HG03571 (cell line): ENCODE measurements around the gene CCNY.
A peak's percentile ranks its signal among the peaks of the same experiment; 100 is the strongest.

ENCODE experiments used
- ATAC-seq: cut with Tn5 transposase; IDR thresholded peaks from one replicate; pipeline ENCODE4 v1.9.1; 2021; ENCODE audit not compliant: unreplicated experiment

Gene CCNY

DNA sequence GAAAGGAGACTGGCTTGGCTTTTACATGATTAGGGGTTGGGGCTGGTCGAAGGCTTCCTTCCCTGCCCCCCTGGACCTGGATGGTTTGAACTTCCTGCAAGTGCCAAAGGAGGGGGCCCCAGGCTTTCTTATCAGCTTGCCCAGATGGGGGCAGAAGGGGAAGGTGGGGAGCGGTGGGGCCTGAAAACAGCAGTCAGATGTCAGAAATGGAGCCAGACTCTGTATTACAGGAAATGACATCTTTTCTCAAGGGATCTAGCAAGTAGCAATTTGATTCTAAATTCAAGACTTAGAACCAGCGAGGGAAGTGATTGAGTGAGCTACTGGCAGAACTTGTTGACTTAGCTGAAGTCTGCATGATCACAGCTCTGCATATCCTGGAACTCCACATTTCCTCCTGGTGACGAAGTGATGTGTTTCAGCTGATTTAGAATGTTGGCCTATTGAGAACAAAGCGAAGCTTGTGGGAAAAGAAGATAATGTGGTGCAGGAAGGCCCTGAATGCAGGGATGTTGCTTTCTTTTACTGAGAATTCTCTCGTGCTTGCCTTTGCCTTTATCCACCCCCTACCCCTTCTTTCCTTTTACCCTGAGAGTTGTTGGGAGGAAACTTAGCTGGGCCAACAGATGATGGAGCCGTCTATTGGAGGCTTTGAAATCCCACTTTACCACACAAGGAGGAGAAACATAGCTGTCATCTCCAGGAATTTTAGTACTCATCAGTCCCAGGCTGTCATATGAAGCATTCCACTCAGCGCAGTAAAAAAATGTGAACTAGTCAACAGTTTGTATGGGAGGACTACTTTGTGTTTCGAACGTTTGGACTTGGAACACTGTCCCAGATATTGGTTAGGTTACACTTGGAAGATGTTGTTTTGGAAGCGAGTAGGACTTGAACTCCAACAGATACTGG lies 43.2 kb downstream of the CCNY start:
- peak; percentile 80 for ATAC-seq

DNA sequence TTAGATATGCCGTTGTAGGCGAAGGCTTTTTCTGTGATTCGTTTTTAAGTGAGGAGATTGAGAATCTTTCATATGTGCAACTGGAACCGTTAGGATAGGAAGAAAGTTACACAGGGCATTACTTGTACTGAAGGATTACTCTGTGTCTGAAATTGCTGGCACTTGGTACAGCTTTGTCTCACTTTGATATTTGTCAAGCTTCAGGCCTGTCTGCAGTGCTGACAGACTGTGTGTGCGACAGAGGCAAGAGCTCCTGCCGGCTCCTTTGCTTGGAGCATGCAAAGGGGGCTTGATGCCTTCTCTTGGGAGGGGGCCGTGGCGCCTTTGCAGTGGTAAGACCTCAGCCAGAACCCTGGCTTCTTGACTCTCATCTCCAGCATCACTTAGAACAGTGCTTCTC lies 45.8 kb downstream of the CCNY start:
- ATAC-seq: no peak

DNA sequence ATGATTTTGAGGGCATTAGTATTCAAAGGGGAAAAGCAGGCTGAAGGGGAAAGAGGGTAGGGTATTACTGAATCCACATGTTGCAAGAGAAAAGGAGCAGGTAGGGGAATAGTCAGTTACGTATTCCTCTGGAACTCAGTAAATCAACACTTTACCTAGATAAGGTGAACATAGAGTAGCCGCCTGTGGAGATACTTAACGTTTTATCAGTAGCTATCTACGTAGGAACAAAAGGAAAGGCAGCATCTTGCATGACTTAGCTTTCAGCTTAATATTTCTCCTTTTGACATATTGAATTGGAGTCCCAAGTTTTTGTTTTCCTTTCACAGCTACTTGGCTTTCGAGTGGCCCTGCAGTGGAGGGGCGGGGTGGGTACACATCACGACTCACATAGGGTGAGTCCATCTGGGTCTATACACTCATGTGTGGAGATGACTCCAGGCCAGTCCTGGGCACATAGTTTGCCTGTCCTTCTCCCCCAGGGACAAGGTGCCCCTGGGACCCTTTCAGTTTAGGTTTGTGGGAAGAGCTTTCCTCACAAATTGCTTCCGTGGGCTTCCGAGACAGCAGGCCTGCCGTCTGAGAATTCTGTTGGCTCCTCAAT lies 48.1 kb downstream of the CCNY start:
- ATAC-seq: no peak

DNA sequence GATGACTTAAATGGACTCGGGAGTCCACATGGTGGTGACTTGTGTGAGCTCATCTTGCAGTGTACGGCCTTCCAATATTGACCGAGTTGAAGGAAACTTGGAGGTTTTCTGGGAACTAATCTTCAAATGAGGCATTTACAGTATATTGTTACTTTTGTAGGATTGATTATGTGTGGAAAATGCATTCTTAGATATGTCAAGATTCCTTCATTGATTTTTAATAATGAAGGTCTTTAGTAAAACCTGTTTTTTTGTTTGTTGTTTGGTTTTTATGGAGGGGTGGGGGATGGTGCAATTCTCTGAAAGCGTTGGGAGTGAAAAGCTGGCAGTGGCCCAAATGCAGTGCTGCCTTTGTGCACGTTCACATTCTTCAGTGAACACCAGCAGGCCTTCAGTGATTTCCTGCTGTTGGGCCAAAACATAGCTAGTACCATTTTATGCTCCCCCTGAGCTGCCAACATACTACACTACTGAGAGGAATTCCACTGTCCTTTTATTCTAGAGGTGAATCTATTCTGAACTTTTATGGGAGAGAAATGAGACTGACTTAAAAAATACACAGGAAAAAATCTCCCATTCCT lies 50.4 kb downstream of the CCNY start:
- no peak for ATAC-seq

DNA sequence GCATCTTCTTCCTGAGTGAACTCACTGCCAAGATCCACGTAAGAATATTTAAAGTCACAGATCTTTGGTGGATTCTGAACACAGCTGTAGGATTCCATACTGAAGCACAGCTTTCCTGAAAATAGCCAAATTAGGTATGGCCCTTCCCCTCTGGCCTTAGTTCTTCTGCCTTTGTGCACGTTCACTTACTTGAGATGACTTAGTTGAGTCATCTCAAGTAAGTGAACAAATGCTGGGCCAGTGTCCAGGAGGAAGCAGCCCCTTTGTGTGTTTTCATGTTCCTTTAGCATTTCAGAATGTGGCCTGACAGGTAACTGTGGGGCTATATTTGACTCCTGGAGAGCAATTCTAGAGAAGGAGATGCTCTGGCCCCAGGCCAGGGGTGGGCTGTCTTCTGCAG lies 51.5 kb downstream of the CCNY start:
- peak; percentile 65 for ATAC-seq

DNA sequence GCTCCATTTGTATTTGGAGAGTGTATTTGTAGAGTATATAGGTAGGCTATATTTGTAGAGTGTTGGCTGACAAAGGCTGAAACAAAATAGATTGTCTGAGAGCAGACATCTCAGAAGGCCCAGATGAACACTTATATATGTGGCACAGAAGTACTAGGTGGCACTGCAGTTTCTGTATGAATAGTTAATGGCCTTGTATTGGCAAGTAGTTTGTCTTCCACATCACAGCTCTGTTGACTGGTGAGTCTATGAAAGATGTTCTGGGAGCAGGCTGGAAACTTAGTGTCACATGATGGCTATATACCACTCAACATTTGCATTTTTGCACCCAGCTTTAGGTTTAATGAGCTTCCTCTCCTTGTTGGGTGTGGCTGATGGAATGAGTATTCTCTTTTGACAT lies 51.9 kb downstream of the CCNY start:
- peak; percentile 15 for ATAC-seq

DNA sequence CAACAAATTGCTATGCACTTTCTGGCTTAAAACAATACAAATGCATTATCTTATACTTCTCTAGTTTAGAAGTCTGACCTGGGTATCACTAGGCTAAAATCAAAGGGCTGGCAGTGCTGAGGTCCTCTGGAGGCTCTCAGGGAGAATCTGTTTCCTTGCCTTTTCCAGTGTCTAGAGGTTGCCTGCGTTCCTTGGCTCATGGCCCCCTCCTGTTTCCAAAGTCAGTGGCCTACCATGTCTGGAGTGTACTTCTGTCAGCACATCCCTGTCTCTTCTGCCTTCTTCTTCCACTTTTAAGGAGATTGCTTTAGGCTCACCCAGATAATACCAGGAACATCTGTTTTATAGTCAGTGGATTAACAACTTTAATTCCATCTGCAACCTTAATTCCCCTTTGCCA lies 52.4 kb downstream of the CCNY start:
- no peak for ATAC-seq

DNA sequence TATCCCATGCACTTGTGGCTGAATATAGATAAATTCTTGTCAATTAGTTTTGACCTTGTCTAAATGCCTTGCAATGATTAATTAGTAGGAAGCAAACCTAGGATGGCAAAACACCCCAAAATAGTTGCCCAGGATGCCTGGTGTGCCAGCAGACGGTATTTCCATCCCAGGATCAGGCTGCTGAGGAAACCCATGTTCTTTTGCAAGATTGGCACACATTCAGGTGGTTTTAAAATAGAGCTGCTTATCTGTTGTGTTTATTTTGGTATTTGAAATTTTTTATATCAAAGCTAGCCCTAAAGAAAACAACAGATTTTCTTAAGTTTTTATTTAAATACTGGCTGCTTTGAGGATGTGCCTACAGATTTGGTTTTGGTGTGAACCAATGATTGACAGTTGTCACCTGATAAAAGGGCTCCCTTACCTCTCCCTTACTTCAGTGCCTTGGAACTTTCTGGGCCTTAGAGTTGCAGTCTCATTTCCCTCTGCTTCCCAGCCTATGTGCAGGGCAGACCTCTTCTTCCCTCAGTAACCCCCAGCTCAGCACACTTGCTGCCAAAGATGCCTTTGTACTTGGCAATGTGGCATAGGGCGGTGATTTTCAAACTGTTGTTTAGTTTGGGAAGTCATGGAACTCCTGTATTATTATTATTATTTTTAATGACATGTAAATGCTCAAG lies 54.0 kb downstream of the CCNY start:
- no peak for ATAC-seq

DNA sequence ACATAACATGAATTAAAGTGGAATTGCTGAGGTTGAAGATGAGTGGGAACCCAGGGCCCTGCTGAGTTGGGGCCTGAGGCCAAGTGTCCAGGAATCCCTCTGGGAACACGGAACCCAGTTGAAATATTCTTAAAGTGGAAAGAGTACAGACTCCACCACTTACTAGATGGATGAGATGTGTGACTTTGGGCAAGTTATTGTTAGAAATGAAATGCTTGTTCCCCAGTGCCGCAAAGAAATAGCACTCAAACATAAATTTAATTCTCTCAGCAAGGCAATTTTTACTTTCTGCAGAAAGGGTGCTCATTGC lies 54.5 kb downstream of the CCNY start:
- no peak for ATAC-seq

DNA sequence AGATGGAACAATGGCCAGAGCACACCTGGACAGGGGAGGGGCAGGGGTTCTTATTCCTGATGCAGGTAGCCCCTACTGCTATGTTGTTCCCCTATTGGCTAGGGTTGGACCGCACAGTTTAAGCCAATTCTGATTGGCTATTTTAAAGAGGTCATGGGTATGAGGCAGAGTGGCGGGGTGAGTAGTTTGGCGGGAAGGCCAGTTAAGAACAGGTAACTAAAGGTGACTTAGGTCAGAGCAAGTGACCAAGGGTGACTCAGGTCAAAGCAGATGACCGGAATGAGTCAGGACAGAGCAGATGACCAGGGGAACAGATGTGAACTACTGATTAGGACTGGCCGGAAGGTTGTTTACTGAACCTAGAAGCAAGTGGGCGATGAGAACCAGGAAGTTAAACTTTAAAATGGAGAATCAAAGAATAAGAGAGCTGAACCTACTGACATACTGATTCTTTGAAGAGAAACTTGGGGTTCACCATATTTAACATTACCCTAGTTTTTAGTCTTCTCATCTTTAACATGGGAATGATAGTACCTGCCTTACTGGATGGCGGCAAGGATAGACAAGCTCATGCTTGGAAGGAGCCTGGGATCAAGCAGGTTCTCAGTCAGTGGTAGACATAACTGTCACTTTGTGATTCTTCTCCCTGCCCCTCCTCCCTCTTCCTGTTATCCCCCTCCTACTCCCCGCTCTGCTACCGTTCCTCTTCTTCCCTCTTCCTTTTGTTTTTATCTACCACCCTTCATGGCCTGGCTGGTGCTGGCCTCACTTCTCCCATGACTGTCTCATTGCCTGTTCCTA lies 55.0 kb downstream of the CCNY start:
- no peak for ATAC-seq

DNA sequence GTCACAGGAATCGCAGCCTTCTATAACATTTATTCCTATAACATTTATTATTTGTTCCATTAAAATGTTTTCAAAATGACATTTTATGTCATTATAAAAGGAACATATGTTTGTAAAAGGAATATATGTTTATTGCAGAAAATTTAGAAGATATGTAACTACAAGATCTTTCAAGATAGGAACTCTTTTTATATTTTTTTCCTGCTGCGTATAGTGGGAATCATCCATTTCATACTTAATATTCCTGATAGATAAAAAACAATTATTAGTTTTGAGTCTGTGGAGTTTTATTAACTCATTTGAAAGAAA lies 55.6 kb downstream of the CCNY start:
- no peak for ATAC-seq

DNA sequence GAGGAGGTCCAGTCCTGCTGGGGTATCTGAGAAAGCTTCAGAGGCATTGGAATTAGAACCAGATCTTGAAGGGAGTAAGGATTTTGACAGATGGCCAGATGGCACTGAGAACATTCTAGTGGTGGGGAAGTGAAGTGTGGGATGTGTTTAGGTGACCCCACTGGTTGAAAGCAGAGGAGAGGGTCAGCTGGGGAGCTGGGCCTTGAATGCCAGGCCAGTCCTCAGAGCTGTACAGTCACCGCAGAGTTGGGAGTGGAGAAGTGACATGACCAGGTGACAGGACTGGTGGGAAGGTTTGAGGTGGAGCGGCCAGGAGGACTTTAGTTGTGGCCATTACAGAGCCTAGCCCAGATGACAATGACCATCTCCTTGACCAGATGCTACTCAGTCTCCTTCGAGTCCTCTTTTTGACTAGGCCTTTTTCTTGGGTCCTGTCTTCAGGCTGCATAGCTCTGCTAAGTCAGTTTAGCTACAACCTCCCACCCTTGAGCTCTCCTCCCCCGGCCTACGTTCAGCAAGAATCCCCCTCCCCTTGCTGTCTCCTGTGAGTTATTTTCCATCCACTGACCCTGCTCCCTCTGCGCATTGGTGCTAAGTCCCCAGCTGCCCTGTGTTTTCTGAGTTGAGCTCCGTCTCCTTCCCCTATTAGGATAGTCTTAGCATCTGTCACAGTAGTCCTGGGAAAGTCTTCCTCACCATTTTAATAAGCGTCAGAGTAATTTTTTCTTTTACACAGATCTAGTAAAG lies 56.3 kb downstream of the CCNY start:
- no peak for ATAC-seq

DNA sequence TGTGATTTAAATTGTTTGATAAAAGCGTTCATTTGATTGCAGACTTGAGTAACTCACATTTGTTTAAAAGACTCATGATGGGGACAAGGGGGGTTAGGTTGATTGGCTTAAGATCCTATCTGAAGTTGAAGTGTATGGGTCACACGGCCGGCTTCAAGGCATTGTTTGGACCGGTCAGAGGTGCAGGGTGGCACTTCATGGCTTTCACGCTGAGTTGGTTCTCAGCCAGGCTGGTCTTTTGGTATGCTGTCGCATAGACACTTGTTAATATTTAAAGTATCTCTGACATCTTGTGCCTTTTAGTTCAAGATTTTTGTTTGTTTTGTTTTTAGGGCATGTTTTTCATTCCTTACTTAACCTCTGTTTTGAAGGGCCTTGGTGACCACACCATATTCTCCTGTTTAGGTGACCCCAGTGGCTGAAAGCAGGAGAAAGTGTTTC lies 58.1 kb downstream of the CCNY start:
- ATAC-seq: no peak

DNA sequence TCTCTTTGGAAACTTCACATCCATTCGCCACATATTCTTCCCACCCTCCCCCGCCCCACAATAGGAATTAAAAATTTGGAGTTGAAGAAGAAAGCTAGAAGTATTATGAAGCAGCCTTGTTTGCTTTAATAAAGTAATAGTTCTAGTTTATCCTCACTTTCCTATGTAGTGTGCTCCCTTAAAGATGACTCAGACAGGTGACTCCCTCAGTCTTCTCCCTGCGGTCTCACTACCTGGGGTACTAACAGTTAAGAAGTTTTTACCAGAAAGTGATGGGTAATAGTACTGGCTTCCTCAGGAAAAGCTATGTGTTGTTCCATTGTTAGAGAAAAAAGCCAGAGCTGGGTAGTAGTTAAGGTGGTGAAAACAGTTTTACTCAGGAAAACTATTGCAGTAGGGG lies 58.6 kb downstream of the CCNY start:
- ATAC-seq: no peak

DNA sequence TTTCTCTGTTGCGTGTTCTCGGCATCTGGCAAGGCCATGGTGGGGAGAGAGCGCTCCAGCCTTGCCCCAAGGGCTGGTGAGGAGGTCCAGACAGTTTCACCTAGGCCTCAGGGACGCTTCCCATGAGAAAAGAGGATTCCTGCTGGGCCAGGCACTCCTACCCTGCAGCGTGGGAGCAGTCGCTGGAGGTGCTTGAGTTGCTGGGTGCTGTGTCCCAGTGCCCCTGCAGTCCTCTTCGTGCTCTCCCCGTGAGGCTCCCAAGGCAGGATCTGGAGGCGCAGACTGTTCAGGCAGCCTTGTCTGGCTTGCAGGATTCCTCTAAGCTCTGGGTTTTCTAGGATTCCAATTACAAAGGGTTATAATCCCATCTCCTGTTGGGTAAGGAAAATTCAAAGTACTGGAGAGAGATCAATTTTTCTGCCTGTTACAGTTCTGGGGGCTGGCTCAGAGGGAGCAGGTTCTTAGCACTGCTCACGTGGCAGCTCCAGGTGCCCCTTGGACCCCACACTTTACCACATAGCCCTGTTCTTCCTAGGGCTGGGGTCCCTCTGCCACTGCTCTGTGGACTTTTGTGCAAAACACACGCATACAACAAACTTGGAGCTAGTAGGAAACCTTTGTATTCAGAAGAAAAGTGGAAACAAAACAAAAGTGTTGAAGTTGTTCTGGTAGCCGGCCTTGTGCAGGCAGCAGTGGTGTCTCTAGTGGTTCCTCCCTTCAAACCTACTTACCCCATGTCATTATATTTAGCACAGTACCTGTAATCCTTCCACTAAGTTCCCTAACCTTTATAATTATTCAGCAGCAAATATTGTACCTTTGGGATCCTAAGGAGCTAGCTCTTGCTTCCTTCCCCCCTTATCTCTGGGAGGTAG lies 60.5 kb downstream of the CCNY start:
- ATAC-seq: no peak

DNA sequence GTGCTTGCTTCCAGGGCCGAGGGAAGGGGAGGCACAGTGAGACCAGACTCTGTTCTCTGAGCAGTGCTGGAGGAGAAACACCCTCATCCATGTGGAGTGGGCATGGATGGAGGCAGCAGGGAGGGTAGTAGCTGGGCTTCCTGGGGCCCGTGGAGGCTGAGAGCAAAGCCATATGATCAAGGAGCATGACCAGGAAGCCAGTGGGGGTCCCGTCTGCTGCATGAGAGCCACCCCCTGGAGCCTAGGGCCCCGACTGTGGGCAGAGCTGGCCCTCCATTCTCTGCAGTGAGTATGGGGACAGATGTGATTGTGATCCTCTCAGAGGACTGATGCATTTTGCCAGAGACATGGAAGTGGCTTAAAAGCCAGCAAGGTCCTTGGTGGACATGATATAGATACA lies 61.6 kb downstream of the CCNY start:
- ATAC-seq: no peak

DNA sequence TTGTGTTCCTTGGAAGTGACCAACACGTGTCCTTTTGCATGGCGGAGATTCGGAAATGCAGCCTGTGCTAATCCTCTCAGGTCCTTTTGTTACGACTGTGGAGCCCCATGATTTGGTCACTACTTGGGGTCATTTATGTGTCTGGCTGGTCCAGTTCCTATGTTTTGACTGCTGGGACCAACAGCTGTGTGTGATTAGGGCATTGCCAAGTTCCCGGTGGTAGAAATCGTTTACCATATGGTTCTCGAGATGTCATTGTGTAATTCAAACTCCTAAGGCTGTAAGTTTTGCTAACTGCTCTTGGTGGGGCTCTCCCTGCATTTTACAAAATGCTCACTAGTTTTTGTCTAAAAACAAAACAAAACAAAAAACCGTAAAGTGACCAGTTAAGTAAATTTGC lies 62.0 kb downstream of the CCNY start:
- ATAC-seq: no peak

DNA sequence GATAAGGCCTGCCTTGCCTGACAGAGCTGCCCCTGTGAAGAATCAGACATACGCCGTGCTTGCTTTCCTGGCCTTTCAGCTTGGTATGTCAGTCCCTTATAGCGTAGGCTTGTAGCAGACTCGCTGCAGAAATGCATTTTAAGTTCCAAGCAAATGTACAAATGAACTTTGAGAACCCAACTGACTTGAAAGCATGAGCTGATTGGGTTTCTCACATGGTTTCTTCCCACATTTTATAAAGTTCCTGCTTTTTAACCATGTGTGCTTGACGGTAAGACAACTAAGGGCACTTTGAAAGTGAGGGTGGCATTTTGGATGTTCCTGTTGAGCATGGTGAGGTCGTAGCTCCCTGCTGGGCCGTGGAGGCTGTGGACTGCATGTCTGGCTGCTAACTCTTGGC lies 62.6 kb downstream of the CCNY start:
- ATAC-seq: no peak

DNA sequence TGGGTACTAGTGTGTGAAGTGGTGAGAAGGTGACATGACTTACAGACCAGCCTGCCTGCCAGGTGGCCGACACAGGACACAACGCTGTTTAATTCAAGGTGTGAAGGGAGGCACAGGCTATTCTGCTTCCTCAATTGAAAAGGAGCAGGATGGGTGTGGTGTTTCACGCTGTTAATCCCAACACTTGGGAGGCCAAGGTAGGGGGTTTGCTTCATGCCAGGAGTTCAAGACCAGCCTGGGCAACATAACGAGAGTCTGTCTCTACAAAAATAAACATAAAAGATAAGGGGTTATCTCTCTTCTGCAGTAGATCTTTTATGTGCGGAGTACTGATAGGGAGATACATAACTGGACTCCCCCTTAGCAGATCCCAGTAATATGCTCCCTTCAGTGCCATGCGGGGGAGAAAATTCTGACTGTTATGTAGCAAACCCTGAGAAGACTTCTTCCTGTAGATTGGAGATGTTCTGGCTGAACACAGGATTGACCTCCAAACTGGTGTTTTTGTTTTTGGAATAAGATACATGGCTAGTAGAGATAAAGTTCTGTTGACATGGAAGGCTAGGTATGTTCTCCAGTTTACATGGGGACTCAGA lies 63.2 kb downstream of the CCNY start:
- no peak for ATAC-seq
